Lung (tissue), 12 donors: ENCODE results near the gene DICER1. TPM values are rescaled to one million over a fixed set of nuclear protein-coding genes. Genes with fewer than 3 reads are reported as not detected.

Source experiments
- ATAC-seq: fragments of 200-7000 bp; cut with Tn5 transposase; one replicate; pipeline ENCODE4 v1.9.1; 2020; ENCODE audit warnings: moderate number of reproducible peaks; ENCODE audit not compliant: insufficient read depth, low FRiP score
- DNase-seq, 3 donors: peaks; one replicate each; pipeline ENCODE4 v3.0.0-alpha.2; 2013 to 2017
- H3K27ac ChIP-seq, 2 donors: one replicate each; pipeline ENCODE4 v1.5.1; 2013; ENCODE audit warnings: mild to moderate bottlenecking in 2 of 2, moderate library complexity in 2 of 2, control low read depth in 1 of 2, inconsistent platforms in 1 of 2, low read depth in 1 of 2, low read length in 1 of 2
- H3K27me3 ChIP-seq, 3 donors: one replicate each; pipeline ENCODE4 v1.5.1; 2013; ENCODE audit warnings: low read length in 2 of 3; ENCODE audit not compliant: control insufficient read depth in 3 of 3, insufficient read depth in 3 of 3
- H3K36me3 ChIP-seq, 4 donors: one replicate each; pipeline ENCODE4 v1.5.1; 2013; ENCODE audit warnings: low read length in 4 of 4, mild to moderate bottlenecking in 1 of 4, moderate library complexity in 1 of 4; ENCODE audit not compliant: control insufficient read depth in 4 of 4, insufficient read depth in 4 of 4
- H3K4me1 ChIP-seq, 5 donors: one replicate each; pipeline ENCODE4 v1.5.1; 2013; ENCODE audit warnings: low read length in 5 of 5, mild to moderate bottlenecking in 2 of 5, moderate library complexity in 1 of 5; ENCODE audit not compliant: control insufficient read depth in 5 of 5, insufficient read depth in 5 of 5
- H3K4me3 ChIP-seq: one replicate; pipeline ENCODE4 v1.5.1; 2013; ENCODE audit warnings: mild to moderate bottlenecking, control low read depth, moderate library complexity
- H3K9ac ChIP-seq, 2 donors: one replicate each; pipeline ENCODE4 v1.5.1; 2013; ENCODE audit warnings: low read length in 2 of 2, control low read depth in 1 of 2; ENCODE audit not compliant: insufficient read depth in 1 of 2
- H3K9me3 ChIP-seq, 4 donors: one replicate each; pipeline ENCODE4 v1.5.1; 2013; ENCODE audit warnings: low read length in 3 of 4, mild to moderate bottlenecking in 1 of 4, moderate library complexity in 1 of 4; ENCODE audit not compliant: control insufficient read depth in 4 of 4, insufficient read depth in 3 of 4
- WGBS, 2 donors: extraction: QIAGEN DNeasy Blood & Tissue Kit; methylation state at CpG; one replicate each; pipeline ENCODE4 v1.1.7; 2013; 5-methylcytosine and 5-hydroxymethylcytosine counted together
- polyA plus RNA-seq, 2 donors: library from polyadenylated mRNA; stranded (reverse); fragments of 200-250 nt; gene quantifications; one replicate each; pipeline ENCODE4 v1.2.1, GENCODE V29; 2013
- total RNA-seq, 2 donors: library from RNA; depleted of rRNA in 1 of 2; stranded (reverse); fragments of >200 nt in 1 of 2; gene quantifications; one replicate each; pipeline ENCODE4 v1.2.1, GENCODE V29; 2014 to 2021
- TF ChIP-seq, protein P1 (sequence below): IDR thresholded peaks from 2 replicates; pipeline ENCODE4 v1.5.1; 2012; ENCODE audit warnings: mild to moderate bottlenecking; ENCODE audit errors: control extremely low read depth, extremely low read depth
- donor health status: control.
- donor health status: control.
- donor health status: Bipolar disorder and iron deficiency.
- donor health status: healthy.
- donor health status: DM: yes; HTN: yes; CAD: no.

DICER1 gene
- total and polyA plus RNA-seq, 4 donors, result 9.1 to 103 (median 44.1) TPM

DNA sequence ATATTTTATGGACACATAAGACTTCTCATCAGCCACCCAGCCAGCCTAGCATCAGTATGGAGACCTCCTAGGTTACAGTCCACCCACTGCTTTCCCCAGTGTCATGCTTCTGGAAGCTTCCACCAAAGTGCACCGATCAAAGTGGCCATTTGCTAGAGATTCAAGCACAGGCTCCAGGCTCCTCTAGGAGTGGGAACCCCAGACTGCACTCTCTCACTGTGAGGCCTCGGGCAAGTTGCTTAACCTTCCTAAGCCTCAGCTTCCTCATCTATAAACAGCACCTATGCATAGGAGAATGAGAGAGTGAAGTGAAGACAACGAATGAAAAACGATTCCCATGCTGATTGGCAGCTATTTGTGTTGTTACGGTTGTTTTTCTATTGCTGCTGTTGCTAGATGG, 94.4 kb downstream of the DICER1 start:
- H3K27me3 ChIP-seq, result no peaks in the 10 kb centered on the region
- DNase-seq (no peak), ATAC-seq (no peak)
- H3K27ac ChIP-seq, result no peak overlapping the region
- 73 to 79% methylated on average over 5 of the region's 5 CpGs for WGBS, 2 donors
- no peak overlapping the region for H3K9ac ChIP-seq
- H3K9me3 ChIP-seq, result peaks cover 0 to 3% (median 0%) of the 10 kb centered on the region in 4 donors
- no peaks in the 10 kb centered on the region for H3K36me3 ChIP-seq
- no peak overlapping the region for H3K4me3 ChIP-seq
- no peaks in the 10 kb centered on the region for H3K4me1 ChIP-seq
- TF ChIP-seq, protein P1, sequence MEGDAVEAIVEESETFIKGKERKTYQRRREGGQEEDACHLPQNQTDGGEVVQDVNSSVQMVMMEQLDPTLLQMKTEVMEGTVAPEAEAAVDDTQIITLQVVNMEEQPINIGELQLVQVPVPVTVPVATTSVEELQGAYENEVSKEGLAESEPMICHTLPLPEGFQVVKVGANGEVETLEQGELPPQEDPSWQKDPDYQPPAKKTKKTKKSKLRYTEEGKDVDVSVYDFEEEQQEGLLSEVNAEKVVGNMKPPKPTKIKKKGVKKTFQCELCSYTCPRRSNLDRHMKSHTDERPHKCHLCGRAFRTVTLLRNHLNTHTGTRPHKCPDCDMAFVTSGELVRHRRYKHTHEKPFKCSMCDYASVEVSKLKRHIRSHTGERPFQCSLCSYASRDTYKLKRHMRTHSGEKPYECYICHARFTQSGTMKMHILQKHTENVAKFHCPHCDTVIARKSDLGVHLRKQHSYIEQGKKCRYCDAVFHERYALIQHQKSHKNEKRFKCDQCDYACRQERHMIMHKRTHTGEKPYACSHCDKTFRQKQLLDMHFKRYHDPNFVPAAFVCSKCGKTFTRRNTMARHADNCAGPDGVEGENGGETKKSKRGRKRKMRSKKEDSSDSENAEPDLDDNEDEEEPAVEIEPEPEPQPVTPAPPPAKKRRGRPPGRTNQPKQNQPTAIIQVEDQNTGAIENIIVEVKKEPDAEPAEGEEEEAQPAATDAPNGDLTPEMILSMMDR, result no peak

DNA sequence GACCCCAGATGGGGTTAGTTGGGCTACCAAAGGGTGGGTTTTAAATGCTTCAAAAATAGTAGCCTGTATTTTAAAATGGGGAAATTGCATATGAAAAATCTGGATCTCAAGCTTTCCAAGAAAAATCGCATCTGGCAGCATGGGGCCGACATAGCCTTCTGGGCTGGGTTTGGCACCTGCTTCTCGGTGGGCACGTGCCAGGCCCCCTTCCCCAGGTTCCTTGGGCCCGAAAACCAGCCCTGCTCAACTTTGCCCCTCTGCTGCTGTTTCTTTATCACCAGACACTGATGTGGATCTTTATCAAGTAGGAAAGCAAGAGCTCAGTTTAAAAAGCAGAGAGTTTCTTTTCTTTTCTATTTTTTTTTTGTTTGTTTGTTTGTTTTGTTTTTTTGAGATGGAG, 95.1 kb downstream of the DICER1 start:
- WGBS, 2 donors, result 87 to 89% methylated on average over 5 of the region's 5 CpGs

DNA sequence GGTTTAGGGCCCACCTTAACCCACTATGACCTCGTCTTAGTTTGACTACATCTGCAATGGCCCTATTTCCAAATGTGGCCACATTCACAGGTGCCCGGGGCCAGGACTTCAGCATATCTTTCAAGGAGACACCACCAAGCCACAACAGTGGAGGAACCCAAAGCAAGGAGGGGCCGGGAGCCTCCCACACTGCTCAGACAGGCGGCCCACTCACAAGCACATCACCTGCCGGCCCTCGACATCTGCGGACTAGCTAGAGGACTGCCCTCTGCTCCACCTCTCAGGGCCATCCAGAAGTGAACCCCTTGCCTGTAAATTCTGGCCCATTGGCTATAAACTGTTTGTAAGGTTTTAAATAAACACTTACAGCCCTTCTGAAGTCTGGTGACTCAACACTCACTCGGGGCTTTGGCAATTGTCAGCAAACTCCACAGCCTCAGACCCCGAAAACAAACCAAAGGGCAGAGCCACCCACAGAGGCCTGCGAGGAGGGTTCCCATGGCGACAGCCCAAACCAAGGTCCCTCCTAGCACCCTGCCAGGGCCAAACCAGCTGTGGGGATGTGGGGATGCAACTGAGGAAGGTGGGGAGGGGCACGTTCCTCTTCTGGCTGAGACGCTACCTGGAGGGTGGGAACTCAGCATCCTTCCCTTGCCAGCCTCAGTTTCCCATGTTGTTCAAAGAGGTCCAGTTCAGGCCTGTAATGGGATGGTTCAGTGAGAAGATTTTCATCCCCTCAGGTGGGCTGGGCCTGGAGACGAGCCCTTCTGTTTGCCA, 95.8 kb downstream of the DICER1 start:
- no peaks in the 10 kb centered on the region for H3K36me3 ChIP-seq
- H3K4me1 ChIP-seq, result no peaks in the 10 kb centered on the region
- WGBS, 2 donors, result 75 to 87% methylated on average over 14 of the region's 14 CpGs
- TF ChIP-seq, protein P1, result no peak
- no peak overlapping the region for H3K4me3 ChIP-seq
- no peak overlapping the region for H3K9ac ChIP-seq
- H3K27me3 ChIP-seq, result no peaks in the 10 kb centered on the region
- DNase-seq, result peak in 2 of 3 donors; percentile 10 to 21
- peaks cover 0 to 3% (median 0%) of the 10 kb centered on the region in 4 donors for H3K9me3 ChIP-seq
- ATAC-seq, result no peak
- no peak overlapping the region for H3K27ac ChIP-seq

More for the DNA sequence above, 95.1 kb downstream of the DICER1 start:
- H3K36me3 ChIP-seq, result no peaks in the 10 kb centered on the region
- ATAC-seq (no peak), DNase-seq (no peak)
- H3K27me3 ChIP-seq, result no peaks in the 10 kb centered on the region
- no peaks in the 10 kb centered on the region for H3K4me1 ChIP-seq
- TF ChIP-seq, protein P1, result no peak
- no peak overlapping the region for H3K9ac ChIP-seq
- H3K27ac ChIP-seq, result no peak overlapping the region
- no peak overlapping the region for H3K4me3 ChIP-seq
- H3K9me3 ChIP-seq, result peaks cover 0 to 3% (median 0%) of the 10 kb centered on the region in 4 donors
